ENCODE measurements around the gene HDHD3.
A peak's percentile ranks its signal among the peaks of the same experiment; 100 is the strongest.
"Not testable (repeated sequence)": the region's sequence is repeated elsewhere in the genome, so short reads cannot be mapped to it uniquely, and the experiment has no call there.

Gene HDHD3, protein sequence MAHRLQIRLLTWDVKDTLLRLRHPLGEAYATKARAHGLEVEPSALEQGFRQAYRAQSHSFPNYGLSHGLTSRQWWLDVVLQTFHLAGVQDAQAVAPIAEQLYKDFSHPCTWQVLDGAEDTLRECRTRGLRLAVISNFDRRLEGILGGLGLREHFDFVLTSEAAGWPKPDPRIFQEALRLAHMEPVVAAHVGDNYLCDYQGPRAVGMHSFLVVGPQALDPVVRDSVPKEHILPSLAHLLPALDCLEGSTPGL

DNA sequence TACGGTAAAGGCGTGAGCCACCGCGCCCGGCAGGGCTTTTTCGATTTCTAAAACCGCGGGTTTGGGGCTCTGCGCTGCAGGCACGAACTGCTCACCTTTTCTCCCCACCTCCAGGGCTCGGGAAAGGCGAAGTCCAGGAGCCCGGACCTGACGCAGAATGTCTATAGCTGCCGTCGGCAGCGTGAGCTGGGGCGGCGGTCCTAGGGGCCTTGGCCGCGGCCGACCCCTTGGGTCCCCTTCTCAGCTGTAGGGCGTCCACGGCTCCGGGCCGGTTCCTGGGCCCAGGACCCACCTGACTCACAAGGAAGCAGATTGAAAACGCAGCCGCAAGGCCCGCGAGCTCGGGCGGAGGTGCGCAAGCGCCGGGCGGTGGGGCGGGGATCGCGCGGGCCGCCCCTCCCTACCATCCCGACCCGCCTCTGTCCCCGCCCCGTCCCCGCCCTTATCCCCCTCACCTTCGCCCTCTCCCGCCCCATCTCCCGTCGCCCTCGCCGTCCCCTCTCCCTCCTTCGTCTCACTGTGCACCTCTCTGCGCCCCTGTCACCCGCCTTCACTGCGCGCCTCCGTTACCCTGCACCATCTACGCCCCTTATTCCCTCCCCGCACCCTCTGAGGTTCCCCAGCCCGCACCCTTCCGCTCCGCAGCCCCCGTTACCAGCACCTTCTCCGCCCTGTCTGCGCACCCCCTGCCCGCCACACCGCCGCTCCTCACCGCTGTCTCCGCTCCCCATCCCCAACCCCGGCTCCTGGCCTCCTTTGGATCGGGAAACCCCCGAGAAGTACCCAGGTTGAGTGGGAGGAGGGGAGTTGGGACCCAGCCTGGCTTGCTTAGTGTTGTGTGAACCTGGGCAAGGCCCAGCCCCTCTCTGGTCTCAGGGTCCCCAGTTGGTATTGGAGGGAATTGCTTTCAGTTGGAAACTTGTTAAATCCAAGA lies at the start of gene HDHD3:
Gene HDHD3, minus strand, starts transcription at position 353 of the 934 bp plus-strand sequence. CDS start 2,632 bp downstream, outside the sequence.
- DNase-seq, result peak; percentile 88

DNA sequence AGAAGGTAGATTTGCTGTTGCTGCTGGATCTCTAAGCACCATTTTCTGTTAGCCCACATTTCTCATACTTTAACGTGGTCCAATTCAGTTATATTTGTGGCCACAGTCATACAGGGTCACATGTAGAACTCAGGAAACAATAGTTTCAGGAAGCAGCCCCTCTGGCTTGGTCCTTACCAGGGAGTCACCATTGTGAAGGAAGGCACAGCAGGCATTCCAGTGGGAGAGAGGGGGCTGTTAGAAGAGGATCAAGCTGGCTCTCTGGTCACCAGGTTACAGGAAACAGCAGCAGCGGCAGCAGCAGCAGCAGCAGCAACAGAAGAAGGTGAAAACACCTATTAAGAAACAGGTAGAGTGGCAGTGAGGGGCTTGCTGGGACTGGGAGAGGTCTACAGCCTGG lies 48.3 kb upstream of the HDHD3 start:
- DNase-seq, result no peak

DNA sequence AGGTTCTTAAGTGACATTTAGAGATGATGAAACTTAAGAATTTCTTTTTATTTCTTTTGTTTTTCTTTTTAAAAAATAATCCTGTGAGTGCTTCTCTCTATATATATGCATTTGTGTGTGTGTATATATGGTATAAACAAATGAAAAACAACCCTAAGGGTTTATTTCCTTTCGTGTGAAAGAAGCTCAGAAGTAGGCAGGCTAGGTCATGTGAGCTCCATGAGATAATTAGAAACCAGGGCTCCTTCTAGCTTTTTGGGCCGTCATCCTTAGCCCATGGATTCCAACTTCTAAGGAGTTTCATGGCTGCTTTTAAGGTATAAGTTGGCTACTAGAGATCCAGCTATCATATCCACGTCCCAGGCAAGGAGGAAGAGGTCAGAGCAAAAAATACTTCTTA lies 44.9 kb upstream of the HDHD3 start:
- DNase-seq, result no peak

DNA sequence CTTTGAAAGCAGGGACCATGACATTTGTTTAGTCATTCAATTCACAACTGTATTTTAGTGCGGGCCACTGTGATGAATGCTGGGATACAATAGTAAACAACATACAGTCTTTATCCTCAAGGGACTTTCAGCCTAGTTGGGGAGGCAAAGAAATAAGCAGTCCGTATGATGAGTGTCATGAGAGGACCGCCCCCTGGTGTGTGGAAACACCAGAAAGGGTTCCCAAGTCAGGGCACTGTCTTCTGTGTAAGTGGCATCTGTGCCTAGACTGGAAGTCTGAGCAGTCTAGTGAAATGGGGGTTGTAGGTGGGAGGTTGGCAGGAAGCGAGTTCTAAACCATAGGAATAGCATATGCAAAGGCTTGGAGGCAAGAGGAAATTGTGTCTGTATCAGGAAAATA lies 40.6 kb upstream of the HDHD3 start:
- no peak for DNase-seq

DNA sequence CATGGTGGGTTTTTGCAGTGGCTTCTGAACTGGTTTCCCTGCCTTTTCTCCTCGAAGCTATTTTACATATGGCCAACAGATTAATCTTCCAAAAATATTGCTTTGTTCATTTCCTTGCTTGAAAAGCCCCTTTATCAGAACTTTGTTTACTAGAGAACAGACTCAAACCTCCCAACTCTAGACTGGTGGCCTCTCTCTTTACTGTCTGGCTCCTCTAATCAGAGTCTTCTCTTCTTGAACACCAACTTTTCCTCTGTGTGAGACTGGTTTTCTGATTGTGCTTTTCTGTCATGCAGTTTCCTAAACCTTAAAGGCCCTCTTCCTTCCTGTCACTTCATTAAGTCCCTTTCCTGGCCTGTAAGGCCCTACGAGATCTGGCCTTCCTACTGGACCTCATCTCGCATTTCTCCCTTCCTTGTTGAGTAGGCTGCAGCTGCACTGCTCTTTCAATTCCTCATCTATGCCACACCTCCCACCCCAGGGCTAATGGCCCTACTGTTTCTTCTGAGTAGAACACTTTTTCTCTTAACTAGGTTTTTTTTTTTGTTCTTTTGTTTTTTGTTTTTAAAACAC lies 39.4 kb upstream of the HDHD3 start:
- DNase-seq, result no peak

DNA sequence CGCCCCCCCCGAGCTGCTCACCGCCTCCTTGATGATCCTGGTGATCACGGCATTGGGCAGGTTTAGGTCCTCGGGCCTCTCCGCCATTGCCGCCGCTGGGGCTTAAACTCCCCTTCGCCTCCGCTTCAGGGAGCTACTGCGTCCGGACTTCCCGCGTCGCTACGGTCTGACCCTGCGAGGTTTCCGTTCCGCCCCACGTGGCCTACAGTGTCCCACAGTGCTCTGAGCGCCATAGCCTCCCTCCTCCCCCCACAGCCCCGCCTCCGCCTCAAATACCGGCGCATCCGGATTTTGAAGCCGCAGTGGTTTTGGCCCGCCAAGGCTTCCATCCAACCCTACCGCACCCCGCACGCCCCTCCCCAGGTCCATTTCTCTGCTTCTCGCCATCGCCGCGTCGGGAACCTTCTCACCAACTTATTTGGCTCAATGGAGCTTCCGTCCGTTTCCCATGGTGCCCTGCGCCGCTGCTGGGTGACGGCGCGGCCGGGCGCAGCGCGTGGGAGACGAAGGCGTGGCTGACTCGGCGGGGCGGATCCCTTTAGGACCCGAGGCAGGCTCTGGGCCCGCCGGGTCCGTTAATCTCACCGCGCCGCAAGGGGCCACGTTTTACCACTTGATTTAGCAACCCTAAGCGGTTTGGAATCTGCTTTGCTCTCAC lies 33.5 kb upstream of the HDHD3 start, which contains the start of the genes C9orf43 and POLE3:
Gene C9orf43, plus strand, starts transcription at position 541 of the 658 bp plus-strand sequence. CDS start 2,747 bp downstream, outside the sequence.
Gene POLE3, minus strand, starts transcription at position 469 of the 658 bp plus-strand sequence. Its CDS starts 382 bp downstream, at position 87.
- DNase-seq, result peak; percentile 94

DNA sequence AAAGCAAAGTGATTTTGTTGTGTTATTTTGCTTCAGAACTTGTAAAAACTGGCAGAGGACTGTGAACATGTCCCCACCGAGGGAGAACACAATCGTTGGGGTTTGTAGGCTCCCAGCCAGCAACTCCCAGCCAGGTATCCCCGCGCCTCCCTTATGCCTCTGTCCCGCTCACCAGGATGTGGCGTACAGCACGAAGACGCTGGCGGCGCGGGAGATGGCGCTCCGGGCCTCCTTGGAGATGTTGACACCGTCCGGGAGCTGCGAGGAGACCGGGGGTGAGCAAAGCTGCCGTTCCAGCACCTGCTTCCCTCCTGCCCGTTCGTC lies 33.1 kb upstream of the HDHD3 start:
- no peak for DNase-seq

DNA sequence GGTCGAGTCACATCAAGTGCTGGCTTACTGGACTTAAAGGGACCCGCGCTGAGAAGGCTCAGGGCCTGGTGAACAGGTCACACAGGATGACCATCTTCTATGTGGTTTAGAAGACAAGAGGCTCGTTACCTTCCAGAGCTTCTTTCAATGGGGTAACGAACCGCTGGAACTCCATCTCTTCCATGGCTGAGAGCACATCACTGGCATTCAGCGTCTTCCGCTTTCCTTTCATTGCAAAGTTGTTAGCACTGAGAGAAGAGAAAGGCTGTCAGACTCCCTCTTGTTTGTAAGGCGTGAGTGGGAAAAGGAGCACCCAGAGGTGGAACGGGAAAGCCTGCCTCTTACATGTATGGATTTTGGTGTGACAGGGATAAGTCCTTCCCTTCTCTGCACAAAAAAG lies 32.7 kb upstream of the HDHD3 start:
- no peak for DNase-seq

DNA sequence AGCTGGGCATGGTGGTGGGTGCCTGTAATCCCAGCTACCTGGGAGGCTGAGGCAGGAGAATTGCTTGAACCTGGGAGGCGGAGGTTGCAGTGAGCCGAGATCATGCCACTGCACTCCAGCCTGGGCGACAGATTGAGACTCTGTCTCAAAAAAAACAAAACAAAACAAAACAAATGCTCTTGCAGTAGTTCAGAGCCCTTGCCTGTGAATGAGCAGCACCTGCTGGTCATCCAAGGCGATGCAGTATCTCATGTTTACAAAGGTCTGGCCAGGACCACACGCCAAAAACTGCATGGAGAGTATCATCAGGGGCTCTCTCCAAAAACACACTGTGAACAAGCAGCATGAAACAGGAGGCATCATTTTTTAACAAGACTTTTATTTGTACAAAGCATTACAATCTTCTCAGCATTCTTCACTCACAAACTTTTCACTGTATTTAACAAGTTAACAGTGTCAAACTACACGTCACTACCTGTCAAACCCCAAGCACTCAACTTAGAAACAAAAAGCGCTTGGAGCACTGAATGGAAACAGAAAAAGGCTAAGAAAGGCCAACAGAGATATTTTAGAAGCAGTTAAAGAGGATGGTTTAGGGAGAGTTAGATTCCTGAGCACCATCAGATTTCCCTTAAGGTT lies 30.2 kb upstream of the HDHD3 start:
- DNase-seq, result peak; percentile 72

DNA sequence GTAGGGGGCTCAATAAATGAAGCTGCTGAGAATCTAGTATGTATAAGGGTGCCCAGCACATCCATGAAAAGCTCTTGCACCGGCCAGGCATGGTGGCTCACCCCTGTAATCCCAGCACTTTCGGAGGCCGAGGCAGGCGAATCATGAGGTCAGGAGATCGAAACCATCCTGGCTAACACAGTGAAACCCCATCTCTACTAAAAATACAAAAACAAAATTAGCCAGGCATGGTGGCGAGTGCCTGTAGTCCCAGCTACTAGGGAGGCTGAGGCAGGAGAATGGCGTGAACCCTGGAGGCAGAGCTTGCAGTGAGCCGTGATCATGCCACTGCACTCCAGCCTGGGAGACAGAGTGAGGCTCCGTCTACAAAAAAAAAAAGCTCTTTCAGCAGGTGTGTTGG lies 29.6 kb upstream of the HDHD3 start:
- DNase-seq, result not testable (repeated sequence)

DNA sequence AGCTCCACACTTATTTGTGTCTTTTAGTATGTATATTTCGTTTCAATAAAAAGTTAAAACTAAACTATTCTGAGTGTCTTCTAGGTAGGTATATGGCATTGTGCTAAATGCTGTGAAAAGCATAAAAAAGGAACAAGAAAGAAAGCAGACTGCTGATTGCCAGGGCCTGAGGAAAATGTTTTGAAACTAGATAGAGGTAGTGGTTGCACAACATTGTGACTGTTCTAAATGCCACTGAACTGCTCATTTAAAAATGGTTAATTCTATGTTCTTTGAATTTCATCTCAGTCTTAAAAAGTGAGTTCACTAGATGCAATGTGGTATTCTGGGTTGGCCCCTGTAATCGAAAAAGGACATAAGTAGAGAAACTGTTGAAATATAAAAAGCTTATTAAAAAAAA lies 26.9 kb upstream of the HDHD3 start:
- DNase-seq, result no peak

DNA sequence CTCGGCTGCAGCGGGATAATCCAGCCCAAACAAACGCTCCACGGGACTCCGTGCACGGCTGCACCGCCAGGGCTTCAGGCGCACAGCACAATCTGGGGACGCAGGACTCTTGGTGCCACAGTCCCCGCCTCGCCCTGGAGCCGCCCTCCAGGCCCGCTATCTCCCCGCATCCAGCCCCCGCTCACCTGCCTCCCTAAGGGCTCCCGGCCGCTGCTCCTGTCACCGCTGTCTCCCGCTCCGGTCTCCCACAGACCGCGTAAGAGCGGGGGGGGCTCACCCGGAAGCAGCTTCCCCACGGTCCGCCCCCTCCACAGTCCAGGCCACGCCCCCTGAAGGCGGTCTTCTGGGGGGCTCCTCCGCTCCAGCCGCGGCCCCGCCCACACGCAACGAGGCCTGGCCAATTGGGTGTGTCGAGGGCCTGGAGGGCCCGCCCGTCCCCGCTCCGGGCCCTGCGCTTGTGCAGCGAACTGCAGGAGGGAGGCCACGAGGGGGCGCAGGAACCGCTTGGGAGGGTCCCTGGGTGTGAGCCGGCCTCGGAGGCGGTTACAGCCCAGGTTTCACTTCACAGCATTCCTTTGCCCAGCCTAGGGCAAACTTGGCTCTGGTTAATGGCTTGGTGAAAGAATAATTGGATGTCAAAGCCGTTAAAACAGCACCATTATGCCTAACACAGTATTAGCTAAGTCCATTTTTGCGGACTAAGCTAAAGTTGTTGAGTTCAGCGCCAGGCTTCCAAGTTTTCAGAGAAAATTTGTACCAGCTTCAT lies 24.4 kb upstream of the HDHD3 start, which contains the start of gene ALAD:
Gene ALAD, minus strand, starts transcription at position 258 of the 766 bp plus-strand sequence. CDS start 7,725 bp downstream, outside the sequence.
- peak; percentile 99 for DNase-seq

DNA sequence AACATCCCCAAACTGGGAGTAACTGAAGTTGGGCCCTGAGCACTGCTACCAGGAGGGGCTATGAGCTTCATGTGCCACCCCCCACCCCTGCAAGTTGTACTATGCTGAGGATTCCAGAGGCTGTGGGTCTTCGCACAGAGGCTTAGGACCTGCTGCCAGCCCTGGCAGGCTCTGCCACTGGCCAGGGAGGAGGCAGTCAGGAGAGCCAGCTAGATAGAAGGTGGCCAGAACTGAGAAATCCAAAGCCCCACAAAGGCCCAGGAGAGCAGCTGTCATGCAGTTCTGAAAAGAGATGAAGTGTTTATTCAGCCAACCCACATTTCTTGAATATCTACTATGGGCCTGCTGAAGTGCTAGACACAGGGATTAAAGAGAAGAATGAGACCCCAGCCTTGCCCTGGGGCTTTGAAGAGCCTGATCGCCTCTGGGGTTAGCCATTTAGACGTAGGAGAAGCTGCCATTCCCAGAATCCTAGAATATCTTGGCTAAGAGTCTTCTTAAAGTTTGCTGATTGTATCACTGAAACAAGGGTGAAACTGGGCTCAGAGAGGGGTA lies 22.9 kb upstream of the HDHD3 start:
- no peak for DNase-seq

DNA sequence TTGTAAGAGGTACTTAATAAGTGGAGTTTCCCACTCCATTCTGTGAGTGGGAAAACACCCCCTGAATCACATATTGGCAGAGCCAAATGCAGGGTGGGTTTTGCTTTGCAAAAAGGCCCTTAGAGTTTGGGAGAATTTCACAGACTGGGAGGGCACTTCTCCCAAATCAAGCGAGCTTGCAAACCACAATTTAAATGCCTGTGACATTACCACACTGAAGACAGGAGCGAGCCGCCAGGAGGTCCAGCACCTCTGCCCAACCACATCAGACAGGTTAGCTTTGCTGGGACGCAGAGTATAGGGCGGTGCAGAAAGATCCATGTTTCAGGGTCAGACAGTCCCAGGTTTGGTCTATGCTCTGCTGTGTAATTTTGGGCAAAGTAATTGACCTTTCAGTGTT lies 22.0 kb upstream of the HDHD3 start:
- no peak for DNase-seq

DNA sequence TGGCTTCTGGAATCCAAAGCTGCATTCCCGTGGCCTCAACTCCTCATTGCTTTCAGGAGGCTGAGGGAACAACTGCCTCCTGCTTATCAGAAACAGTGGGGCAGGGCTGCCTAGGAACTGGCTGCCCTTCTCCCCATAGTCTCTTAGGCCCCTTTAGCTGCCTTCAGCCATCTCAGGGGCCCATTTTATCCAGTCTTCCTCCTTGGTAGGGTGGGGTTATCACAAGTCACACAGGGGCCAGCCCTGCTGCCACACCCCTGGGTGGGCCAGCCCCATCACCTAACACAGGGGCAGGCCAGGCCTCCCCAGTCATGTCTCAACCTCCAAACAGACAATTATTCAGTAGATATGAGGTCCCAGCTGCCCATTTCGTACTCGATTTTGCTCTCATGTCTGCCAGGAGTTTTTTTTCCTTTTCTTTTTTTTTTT lies 20.4 kb upstream of the HDHD3 start:
- no peak for DNase-seq

DNA sequence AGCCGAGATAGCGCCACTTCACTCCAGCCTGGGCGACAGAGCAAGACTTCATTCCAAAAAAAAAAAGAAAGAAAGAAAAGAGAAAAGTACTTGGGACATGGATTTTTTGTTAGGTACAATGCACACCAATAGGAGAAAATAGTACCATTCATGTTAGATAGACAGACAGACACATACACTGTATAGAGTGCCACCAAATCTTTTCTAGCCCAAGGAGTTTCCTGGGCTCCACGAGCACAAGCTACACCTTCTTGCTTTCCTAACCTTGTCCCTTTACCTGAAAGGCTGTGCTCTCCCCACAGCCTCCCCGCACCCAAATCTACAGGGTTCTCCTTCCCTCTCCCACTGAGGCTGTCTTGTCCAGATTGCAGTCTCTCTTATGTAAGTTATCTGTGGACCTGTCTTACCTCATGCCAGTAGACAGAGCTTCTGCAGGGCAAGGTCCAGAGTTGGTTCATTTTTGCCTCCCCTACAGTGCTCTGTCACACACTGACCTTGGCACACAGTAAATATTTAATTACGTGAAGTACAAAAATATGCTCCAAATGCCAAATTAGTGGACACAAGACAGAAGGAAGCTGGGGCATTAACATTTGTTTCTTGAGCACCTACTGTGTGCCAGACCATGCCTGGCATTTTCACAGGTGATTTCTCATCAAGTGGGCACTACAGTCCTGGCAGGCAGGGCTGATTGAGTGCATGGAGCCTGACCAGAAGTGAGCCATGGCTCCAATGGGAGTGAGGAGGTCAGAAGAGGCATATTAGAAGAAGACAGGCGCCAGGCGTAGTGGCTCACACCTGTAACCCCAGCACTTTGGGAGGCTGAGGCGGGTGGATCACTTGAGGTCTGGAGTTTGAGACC lies 18.4 kb upstream of the HDHD3 start:
- no peak for DNase-seq

DNA sequence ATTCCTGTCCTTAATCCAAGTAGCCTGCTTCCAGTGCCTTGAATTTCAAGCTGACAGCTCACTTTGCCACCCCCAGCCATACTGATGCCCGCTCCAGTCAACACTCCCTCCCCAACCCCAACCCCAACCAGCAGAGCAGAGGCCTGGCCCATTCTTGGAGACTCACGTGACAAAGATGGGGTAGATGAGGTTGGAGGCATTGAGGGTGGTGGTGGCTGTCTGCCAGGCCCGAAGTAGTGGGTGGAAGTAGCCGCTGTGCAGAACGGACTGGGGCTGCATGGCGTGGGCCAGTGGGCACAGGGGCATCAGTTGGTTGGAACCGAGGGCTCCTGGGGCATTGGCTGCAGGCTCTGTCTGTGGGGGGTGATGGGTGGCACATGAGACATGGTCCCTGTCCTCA lies 16.5 kb upstream of the HDHD3 start:
- no peak for DNase-seq

DNA sequence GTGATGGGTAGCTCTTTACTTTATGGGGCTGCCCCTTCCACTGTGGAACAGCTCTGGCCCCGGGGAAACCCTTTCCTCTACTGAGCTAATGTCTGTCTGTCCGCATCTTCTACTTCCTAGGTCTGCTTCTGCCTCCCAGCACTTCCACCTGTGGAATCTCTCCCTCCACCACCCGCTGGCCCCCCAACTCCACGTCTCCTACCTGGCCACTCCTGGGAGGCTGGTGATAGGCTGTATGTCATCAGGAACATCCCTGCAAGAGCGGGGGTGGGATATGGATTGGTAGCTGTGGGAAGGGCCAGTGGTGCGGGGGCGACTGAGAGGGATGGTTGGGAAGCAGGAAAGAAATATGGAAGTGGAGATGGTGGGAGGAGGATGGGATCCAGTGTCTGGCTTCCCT lies 15.1 kb upstream of the HDHD3 start:
- DNase-seq, result no peak

DNA sequence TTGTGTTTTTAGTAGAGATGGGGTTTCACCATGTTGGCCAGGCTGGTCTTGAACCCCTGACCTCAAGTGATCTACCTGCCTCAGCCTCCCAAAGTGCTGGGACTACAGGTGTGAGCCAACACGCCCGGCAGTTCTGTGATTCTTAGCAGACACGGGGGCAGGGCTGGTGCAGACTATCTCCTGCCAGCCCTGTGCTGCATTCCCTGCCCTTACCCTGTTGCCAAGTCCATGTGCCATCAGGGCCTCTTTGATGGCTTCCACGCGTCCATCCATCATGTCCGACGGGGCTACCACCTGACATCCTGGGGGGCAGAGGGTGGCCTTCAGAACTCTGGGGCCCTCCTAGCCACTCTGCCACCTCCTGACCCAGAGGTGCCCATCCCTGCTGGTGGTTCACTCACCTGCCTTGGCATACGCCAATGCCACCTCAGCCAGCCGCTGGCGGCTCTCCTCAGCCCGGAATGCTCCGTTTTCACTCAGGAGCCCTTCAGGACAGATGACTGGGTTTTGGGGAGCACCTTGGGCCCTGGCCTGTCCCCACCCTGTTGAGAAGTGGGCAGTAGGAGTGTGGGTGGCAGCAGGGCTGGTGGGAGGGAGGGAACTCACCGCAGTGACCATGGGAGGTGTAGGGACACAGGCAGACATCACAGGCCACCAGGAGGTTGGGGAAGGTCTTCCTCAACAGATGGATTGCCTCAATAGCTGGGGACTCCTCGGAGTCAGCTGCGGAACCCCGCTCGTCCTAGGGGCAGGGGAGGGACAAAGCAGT lies 13.6 kb upstream of the HDHD3 start:
- no peak for DNase-seq

DNA sequence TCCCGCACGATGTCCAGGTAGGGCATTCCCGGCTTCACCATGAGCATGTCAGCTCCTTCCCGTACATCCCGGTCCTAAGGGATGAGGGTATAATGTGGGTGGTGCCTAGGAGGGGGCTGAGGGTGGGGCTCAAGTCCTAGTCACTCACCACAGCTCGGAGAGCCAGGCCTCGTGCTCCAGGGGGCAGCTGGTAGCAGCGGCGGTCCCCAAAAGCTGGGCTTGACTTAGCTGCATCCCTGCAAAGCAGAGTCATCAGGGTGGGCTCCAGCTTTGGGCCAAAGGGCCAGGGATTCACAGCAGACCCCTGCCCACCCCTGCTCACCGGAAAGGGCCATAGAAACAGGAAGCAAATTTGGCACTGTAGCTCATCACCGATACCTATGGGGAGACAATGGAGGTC lies 12.7 kb upstream of the HDHD3 start:
- DNase-seq, result no peak

Data from CD4-positive, alpha-beta T cell treated with Interleukin-12 subunit alpha and Interleukin-12 subunit beta, for 1 hour (primary cell).